ENCODE measurements around the gene COQ8B.
"Not testable (repeated sequence)": the region's sequence is repeated elsewhere in the genome, so short reads cannot be mapped to it uniquely, and the experiment has no call there.

The COQ8B gene

DNA sequence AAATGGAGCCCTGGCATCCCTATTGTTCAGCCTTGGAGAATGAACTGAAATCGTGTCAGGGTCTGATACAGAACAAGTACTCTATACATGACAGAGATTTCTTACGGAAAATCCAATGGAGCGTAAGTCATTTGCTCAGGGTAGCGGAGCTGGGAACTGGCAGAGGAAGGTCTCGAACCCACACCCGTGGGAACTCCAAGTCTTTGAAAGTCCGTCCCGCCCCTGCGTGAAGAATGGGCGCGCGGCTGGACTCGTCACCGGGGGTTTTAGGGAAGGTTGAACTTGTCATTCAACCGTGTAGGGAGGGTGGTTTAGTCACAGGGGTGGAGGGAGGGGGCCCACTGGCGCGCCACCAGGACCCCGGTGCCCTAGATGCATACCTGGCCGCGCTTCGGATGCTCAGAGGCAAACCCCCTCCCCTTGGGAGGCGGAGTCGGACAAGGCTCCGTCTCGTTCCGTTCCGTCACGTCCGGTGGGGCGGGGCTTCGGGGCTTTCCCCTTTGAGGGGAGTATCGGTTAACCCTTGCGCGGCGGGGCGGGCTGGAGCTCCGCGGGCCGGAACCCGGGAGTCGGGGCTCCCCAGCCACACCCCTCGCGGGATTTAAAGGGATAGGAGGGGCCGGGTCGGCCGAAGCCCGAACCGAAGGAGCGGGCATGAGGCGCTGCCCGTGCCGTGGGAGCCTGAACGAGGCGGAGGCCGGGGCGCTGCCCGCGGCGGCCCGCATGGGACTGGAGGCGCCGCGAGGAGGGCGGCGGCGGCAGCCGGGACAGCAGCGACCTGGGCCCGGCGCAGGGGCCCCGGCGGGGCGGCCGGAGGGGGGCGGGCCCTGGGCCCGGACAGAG lies at the start of gene COQ8B, which contains the start of gene ITPKC:
TSS of gene COQ8B (minus strand) at position 405 of the 843 bp plus-strand sequence. CDS start 2,254 bp downstream, outside the sequence.
TSS of gene ITPKC (plus strand) at position 631 of the 843 bp plus-strand sequence. CDS start at position 655, 24 bp downstream.
- DNase-seq (ENCODE audit: low read depth) = peak; percentile 85

DNA sequence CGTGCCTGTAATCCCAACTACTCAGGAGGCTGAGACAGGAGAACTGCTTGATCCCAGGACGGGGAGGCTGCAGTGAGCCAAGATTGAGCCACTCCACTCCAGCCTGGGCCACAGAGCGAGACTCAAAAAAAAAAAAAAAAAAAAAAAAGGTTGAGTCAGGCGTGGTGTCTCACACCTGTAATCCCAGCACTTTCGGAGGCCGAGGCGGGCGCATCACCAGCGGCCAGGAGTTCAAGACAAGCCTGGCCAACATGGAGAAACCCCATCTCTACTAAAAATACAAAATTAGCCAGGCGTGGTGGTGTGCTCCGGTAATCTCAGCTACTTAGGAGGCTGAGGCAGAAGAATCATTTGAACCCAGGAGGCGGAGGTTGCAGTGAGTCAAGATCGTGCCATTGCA lies 49.7 kb upstream of the COQ8B start:
- DNase-seq (ENCODE audit: low read depth) = not testable (repeated sequence)

- no peak for DNase-seq (ENCODE audit: low read depth)
Observed at GRCh38 chr19:40763963-40764362, 47.3 kb upstream of the COQ8B start.

- no peak for DNase-seq (ENCODE audit: low read depth)
Observed at GRCh38 chr19:40763526-40763925, 46.8 kb upstream of the COQ8B start.

- DNase-seq (ENCODE audit: low read depth) = no peak
Observed at GRCh38 chr19:40762754-40763470, 46.2 kb upstream of the COQ8B start.

DNA sequence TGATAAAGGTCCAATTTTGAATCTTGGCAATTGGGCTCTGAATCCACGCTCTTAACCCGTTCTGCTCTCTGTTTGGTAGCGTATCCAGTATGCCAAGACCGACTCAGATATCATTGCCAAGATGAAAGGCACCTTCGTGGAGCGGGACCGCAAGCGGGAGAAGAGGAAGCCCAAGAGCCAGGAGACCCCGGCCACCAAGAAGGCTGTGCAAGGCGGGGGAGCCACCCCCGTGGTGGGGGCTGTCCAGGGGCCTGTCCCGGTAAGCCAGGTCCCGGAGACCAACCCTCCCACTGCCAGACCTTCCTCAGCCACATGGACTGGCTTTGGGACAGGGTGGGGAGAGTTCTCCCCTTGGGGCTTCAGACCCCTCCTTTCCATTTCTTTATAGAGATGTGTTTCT lies 42.7 kb upstream of the COQ8B start:
- no peak for DNase-seq (ENCODE audit: low read depth)

DNA sequence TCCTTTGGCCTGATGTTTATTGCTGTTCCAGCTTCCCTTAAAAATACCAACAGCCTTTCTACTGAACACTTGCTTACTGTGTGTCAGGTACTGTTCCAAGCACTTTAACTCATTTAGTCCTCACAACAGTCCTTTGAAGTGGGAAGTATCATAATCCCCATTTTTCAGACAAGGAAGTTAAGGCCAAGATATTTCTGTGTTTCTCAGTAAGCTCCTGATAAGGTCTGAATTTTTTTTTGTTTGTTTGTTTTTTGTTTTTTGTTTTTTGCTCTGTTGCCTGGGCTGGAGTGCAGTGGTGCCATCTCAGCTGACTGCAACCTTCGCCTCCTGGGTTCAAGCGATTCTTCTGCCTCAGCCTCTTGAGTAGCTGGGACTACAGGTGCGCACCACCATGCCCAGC lies 41.8 kb upstream of the COQ8B start:
- DNase-seq (ENCODE audit: low read depth) = no peak

GRCh38 chr19:40756502-40757110 lies 39.9 kb upstream of the COQ8B start:
- DNase-seq (ENCODE audit: low read depth) = no peak

DNA sequence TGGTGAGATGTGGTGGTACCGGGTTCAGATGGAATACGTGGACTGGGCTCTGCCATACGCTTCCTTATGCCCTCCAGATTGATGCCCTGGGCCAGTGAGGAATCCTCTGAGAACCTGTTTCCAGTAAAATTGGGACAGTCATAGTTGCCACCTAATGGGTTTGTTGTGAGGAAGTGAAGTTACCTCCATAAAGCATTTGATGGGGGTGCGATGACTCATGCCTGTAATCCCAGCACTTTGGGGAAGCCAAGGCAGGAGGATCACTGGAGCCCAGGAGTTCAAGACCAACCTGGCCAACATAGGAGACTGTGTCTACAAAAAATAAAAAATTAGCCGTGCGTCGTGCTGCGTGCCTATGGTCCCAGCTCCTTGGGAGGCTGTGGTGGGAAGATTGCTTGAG lies 39.1 kb upstream of the COQ8B start:
- DNase-seq (ENCODE audit: low read depth) = no peak

- DNase-seq (ENCODE audit: low read depth) = no peak
Observed at GRCh38 chr19:40755248-40755624, 38.5 kb upstream of the COQ8B start.

GRCh38 chr19:40754611-40755247 lies 38.0 kb upstream of the COQ8B start:
- no peak for DNase-seq (ENCODE audit: low read depth)

GRCh38 chr19:40752257-40752781 lies 35.6 kb upstream of the COQ8B start:
- DNase-seq (ENCODE audit: low read depth) = no peak

DNA sequence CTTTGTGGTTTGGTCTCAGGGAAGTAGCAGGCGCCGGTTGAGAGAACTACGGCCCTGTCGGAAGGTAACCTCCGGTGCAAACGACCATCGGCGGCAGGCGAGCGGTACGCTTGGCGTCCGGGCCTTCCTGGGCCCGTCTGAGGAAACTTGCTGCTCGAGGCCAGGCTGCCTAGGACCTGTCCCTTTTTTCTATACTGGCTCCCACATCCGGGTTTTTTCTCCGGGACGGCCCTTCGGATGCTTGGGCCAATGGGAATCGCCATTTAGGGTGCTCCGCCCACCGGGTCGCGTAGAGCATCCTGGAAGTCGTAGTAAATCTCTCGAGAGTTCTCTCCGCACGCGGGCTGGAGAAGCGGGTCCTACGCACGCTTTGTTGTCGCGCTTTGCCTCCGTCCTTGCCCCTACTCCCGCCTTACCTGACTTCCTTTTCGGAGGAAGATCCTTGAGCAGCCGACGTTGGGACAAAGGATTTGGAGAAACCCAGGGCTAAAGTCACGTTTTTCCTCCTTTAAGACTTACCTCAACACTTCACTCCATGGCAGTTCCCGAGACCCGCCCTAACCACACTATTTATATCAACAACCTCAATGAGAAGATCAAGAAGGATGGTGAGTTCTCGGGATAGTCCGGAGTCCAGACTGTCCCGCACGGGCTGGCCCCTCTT lies 34.3 kb upstream of the COQ8B start, which contains the start of gene SNRPA:
TSS of gene SNRPA (plus strand) at position 330 of the 664 bp plus-strand sequence. CDS start at position 536, 206 bp downstream.
- DNase-seq (ENCODE audit: low read depth) = peak; percentile 90

- DNase-seq (ENCODE audit: low read depth) = peak; percentile 98
Observed at GRCh38 chr19:40750058-40750873, 33.6 kb upstream of the COQ8B start, which contains the start of gene ACTMAP. ACTMAP (minus strand) TSS chr19:40750477; CDS start chr19:40749803, 674 bp downstream.

DNA sequence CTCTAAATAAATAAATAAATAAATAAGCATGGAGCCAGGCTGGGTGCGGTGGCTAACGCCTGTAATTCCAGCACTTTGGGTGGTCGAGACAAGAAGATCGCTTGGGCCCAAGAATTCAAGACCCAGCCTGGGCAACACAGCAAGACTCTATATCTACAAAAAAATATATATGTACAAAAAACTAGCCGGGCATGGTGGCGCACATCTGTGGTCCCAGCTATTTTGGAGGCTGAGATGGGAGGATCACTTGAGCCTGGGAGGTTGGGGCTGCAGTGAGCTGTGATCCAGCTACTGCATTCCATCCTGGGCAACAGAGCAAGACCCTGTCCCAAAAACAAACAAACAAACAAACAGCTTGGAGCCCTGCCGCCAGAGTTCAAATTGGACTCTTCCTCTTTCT lies 30.9 kb upstream of the COQ8B start:
- no peak for DNase-seq (ENCODE audit: low read depth)

DNA sequence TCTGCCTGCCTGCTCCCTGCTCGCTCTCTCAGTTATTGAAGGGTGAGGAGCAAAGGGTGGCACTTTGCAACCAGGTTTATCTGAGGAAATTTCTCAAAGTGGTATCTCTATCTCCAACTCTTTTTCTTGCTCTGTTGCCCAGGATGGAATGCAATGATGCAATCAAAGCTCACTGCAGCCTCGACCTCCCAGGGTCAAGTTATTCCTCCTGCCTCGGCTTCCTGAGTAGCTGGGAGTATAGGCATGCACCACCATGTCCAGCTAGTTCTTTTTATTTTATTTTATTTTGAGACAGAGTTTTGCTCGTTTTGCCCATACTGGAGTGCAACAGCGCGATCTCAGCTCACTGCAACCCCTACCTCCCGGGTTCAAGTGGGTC lies 28.7 kb upstream of the COQ8B start:
- DNase-seq (ENCODE audit: low read depth) = peak; percentile 25

- DNase-seq (ENCODE audit: low read depth) = no peak
Observed at GRCh38 chr19:40744554-40745401, 28.1 kb upstream of the COQ8B start.

DNA sequence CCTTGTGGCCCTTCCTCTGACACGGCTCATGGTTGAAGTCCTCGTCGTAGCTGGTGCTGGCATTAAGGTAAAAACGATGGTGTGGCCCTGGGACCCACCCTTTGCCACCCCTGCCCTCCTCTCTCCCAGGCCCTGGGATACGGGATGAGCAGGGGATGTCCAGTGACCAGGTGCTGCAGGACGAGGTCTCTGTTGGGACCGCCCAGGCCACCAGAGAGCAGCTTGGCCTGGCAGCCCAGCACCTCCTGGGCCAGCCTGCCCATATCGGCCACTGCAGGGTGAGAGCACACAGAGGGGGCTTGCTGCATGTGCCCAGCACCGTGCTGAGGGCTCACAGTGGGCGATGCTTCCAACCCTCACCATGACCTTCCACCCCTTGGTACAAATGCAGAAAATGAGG lies 27.2 kb upstream of the COQ8B start:
- no peak for DNase-seq (ENCODE audit: low read depth)

- no peak for DNase-seq (ENCODE audit: low read depth)
Observed at GRCh38 chr19:40742886-40743285, 26.2 kb upstream of the COQ8B start.

Data from GM04503 (cell line).